Melanocyte of skin (primary cell): ENCODE measurements around the gene CIT. TPM values are rescaled to one million over a fixed set of nuclear protein-coding genes. Genes with fewer than 3 reads are reported as not detected.

Experiments used
- total RNA-seq, 2 donors: library from RNA; depleted of rRNA; stranded (reverse); fragments of >200 nt; gene quantifications; 2 replicates each; pipeline ENCODE4 v1.2.3, GENCODE V29; 2012

The CIT gene
- 100 to 1,000 TPM; 112 to 135 TPM for total RNA-seq

DNA sequence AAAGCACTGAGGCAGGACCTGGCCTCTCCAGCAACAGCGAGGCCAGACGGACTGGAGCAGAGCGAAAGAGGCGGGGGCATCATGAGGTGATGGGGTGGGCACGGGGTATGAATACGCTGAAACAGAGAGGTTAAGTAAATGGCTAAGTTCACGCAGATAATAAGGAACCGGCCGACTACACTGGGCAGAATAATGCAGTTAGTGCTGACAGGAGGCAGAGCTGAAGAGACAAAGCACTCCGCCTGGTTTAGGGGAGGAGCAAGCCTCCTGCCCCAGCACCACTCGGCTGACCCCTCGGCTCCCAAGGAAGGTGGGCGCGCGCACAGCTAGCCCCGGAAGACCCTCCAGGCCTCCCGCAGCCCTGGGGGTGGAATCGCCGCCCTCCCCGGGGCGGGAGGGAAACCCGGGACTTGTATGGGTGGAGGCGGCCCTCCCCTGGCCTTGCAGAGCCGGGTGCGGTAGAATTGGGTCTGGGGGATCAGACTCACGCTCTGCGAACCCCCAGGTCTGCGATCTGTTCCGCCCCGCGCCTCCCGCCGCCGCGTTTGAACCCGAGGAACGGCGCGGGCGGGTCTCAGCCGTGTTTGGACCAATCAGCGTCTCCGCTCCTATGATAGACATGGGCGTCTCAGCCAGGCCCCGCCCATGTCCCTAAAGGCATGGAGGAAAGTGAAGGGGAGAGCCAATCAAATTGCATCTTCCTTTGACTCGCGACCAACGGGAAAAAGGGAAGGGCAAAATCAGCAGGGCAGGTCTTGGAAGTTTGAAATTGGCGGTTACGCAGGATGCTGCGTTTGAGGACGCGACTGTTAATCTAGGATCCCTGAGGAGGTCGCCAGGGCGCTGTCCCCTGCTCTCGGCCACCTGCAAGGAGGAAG, at the start of gene CIT:
Gene CIT (minus strand): TSS at position 560 of the 878 bp plus-strand sequence. CDS start 1,152 bp downstream, outside the sequence.

DNA sequence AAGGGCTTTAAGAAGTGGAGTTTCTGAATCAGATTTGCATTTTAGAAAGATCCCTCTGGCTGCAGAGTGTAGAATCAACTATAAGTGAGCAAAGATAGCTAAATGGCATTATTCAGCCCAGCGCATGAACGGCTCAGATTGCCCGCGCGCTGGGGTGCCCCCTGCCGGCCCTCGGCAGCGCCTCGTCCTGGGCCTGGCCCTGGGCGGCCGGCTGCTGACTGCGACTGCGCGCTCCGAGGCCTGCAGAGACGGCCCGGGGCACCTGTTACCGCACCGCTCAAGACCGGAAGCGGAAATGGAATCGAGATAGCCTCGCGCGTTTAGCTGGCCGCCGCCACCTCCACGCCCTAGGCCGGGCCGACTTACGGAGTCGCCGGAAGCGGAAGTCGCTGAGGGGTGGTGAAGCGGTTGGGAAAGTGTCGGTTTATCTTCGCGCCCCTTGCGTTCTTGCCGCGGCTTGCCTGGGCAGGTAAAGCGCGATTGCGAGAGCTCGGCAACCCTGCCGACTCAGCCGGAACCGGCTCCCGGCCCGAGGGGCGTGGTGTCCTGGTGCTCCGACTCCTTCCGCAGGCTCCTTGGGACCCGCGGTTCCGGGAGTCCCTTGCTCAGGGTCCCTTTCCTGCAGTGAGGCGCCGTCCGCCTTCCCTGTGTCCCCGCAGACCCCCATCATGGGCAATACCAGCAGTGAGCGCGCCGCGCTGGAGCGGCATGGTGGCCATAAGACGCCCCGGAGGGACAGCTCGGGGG, 209.4 kb downstream of the CIT start, which contains the start of gene PRKAB1:
Gene PRKAB1 (plus strand): TSS at position 557 of the 747 bp plus-strand sequence. CDS start 112 bp downstream, at position 669.

Other genes starting within 250 kb of the CIT start
- gene PRKAB1, start 209.2 kb downstream of the CIT start, total RNA-seq = 1 to 10 TPM; 9.3 to 9.6 TPM
- gene BICDL1, start 111.9 kb upstream of the CIT start, total RNA-seq = under 1 TPM; under 0.01 to 0.69 TPM
- 10 to 100 TPM; 19.3 to 28.0 TPM for gene RAB35, start 239.4 kb upstream of the CIT start, total RNA-seq